ENCODE data around the gene ARCN1.

Gene ARCN1

DNA sequence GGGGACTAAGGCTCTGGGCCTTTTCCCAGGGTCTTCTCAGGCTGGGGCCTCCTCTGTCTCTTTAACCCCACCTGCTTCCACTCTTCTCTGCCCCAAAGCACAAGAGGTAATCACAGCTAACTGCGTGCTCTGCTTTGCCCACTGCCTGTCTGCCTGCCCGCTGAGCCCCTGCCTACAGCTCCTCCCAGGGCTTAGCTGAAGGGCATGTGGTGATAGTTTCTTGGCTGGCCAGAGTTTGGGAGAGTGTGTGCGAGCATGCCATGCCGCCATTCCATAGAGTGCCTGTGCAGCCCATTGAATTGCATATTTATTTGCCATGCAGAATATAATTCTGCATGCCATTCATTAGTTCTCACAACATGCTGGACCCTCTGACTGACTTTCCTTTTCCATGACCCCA, 67.7 kb downstream of the ARCN1 start:
- no peak for DNase-seq

DNA sequence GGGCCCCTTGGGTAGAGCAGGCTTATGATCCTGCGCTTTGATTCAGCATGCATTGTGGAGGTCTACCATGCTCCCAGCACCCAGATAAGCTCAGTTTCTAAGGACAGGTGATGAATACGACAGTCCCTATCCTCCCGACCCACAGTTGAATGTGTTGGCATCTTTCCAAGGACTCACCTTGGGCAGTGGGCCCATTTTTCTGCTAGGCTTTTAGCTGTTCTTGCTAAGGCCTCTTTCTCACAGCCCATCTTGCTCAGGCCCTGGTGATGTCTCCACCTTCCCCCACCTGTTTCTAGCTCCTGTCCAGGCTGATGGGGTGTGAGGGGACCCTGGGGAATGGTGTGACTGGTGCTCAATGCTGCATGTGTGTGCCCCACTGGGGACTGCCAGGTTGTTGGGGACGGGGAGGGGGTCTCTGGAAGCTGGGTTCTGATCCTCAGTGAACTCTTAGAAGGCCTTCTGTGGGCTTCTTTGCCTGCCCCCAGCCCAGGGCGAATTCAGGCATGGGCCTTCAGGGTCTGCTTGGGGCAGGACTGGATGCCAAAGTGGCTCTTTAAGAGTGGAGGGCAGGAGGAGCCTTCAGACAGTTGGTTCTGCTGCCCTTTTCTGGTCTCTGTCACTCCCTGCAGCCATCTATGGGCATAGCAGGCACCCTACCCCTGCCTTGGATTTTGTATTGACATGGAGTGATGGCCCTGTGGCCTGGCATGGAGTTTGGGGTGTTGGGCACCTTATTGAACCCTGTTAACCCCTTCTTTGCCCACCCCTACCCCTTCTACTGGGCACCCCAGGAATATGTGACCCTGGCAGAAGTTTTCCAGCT, 68.3 kb downstream of the ARCN1 start:
- DNase-seq = no peak

GRCh38 chr11:118641397-118642019, 69.3 kb downstream of the ARCN1 start:
- no peak for DNase-seq

- no peak for DNase-seq
Observed at GRCh38 chr11:118643142-118643994, 71.2 kb downstream of the ARCN1 start.

- no peak for DNase-seq
Observed at GRCh38 chr11:118643995-118644345, 71.8 kb downstream of the ARCN1 start.

DNA sequence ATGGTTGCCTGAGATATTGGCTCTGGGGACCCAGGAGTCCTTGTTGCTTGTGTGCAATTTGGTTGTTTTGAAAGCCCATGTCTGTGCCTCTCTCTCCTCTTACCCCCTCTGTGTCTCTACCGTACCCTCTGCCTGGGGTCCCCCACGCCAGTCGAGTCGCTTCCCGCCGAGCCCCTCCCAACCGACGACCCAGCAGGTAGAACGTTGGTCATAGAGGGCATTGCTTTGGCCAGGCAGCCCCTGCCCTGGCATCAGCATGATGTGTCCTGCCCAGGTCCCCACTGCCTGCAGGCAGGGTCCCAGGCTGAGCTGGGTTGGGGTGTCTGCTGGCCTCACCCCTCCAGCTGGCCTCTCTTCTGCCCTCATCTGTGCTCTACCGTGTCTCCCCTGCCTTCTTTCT, 72.3 kb downstream of the ARCN1 start:
- DNase-seq = no peak

DNA sequence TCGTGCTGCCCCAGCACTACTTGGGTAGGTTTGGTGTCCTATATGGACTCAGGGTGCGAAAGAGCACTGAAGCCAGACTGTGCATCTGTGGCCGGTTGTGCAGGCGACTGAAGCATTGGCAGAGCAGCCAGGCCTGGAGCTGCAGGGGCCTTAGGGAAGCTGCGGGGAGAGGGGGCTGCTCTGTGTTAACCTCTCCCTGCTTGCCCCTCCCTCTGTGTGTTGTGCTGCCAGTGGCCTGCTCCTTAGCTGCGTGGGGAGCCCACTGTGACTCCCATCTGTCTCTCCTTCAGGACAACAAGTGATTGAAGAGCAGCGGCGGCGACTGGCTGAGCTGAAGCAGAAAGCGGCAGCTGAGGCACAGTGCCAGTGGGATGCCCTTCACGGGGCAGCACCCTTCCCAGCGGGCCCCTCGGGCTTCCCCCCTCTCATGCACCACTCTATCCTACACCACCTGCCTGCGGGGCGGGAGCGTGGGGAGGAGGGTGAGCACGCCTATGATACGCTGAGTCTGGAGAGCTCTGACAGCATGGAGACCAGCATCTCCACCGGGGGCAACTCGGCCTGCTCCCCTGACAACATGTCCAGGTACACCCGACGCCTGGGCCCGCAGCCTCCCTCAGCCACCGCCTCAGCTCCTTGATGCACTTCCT, 73.0 kb downstream of the ARCN1 start:
- no peak for DNase-seq

DNA sequence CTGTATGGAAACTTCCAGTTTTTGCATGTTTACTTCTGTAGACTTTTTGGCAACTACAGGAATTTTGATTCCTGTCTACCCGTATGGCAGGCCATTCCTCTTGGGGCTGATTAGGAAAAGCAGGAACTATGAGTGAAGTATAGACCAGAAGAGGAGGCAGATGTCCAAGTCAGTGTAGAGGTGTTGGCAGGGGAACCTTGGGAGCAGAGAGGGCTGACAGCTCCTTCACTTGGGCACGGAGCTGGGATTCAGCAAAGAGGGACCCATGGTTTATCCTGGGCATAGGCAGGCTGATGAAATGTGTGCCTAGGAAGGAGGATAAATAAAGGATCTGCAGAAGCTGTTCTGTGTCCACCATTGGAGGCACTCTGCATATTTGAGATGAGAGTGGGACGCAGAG, 74.2 kb downstream of the ARCN1 start:
- DNase-seq = no peak

GRCh38 chr11:118648291-118648690, 76.1 kb downstream of the ARCN1 start:
- DNase-seq = no peak

DNA sequence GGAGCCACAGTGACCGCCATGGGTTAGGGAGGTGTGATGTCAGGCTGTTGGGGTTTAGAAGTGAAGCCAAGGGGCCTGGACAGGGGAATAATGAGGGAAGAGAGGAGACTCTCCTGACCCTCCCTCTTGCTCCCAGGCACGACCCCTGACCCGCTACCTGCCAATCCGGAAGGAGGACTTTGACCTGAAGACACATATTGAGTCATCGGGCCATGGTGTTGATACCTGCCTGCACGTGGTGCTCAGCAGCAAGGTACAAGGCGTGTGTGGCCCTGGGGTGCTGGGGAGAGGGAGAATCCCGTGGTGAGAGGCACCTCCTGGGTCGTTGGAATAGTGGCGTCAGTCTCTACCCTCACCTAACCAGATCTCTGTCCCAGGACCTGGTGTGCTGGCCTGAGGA, 77.7 kb downstream of the ARCN1 start:
- no peak for DNase-seq

DNA sequence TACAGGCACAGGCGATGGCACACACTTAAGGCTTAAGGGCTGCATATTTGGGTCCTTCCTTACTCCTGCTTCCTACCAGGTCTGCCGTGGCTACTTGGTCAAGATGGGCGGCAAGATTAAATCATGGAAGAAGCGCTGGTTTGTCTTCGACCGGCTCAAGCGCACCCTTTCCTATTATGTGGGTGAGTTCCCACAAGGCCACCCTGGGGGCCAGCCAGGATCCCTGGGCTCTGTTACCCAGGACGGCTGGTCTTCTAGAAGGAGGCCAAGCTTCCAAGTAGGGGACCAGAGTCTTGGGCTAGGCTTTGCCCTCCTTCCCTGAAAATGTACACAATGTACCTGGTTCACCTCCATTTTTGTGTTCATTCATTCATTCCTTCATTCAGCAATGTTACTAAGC, 78.2 kb downstream of the ARCN1 start:
- DNase-seq = no peak

- no peak for DNase-seq
Observed at GRCh38 chr11:118651820-118652219, 79.6 kb downstream of the ARCN1 start.

All from fibroblast of skin of scalp (primary cell).